Measurements from ENCODE around the gene GPR153. TPM values are rescaled to one million over a fixed set of nuclear protein-coding genes. Genes with fewer than 3 reads are reported as not detected.

The GPR153 gene
- total and polyA plus RNA-seq, 2 of the 8 experiments (the other 6 are each of a cell fraction or from before 2014, with no cell fraction given): 5.7 to 8.1 TPM

GRCh38 chr1:6254691-6255090 lies 6.2 kb downstream of the GPR153 start:
- Histone ChIP-seq H3K4me1 (replicated peaks in 1 of 4; ENCODE audit: control insufficient read depth in 3 of 4, insufficient read depth in 4 of 4, low read length in 3 of 4) (peaks cover 0 to 8% (median 5%) of the 10 kb centered on the region in 4 experiments; a peak in 5 of 7 replicates), H4K5ac (ENCODE audit: insufficient read length, low read depth, low read length) (no peak overlapping the region), H4K20me1 (replicated peaks in 1 of 2; ENCODE audit: control insufficient read depth in 1 of 2, insufficient read depth in 2 of 2, low read length in 2 of 2) (peaks cover 10 to 32% of the 10 kb centered on the region in 2 experiments), H3K79me2 (ENCODE audit: control insufficient read depth in 1 of 2, insufficient read depth in 2 of 2, low read length in 2 of 2) (no peaks in the 10 kb centered on the region), H2BK5ac (ENCODE audit: low read depth, low read length) (no peak overlapping the region), H2AK5ac (ENCODE audit: low read depth, low read length) (no peak overlapping the region), H2BK120ac (replicated peaks; ENCODE audit: low read depth, low read length) (no peak overlapping the region), H2BK12ac (ENCODE audit: low read depth, low read length) (no peak overlapping the region), H2AFZ (ENCODE audit: low read length) (no peak overlapping the region), H3K79me1 (ENCODE audit: low read depth, low read length) (no peaks in the 10 kb centered on the region), H3K56ac (replicated peaks; ENCODE audit: insufficient read length, low read depth, low read length) (no peak overlapping the region), H4K91ac (replicated peaks; ENCODE audit: insufficient read length, low read length) (no peak overlapping the region), H3K9ac (replicated peaks in 1 of 4; ENCODE audit: extremely low read depth in 1 of 4, low read depth in 3 of 4, low read length in 3 of 4) (no peak overlapping the region), H3K23me2 (ENCODE audit: low read depth, low read length) (peaks cover 4% of the 10 kb centered on the region; the same call in 1 of the 2 replicates), H3K18ac (ENCODE audit: extremely low read depth, low read length) (no peak overlapping the region), H3K9me3 (ENCODE audit: insufficient read depth in 2 of 2, low read depth in 1 of 2, low read length in 1 of 2) (no peaks in the 10 kb centered on the region), H3K27me3 (replicated peaks in 1 of 4; ENCODE audit: control insufficient read depth in 3 of 4, extremely low read depth in 1 of 4, insufficient read depth in 3 of 4, low read length in 3 of 4) (peaks cover 14 to 36% (median 31%) of the 10 kb centered on the region in 4 experiments), H3K4ac (replicated peaks; ENCODE audit: insufficient read length, low read depth, low read length) (no peak overlapping the region), H2BK15ac (ENCODE audit: low read length) (no peak overlapping the region), H3K36me3 (ENCODE audit: control insufficient read depth in 2 of 4, insufficient read depth in 4 of 4, low read length in 3 of 4) (no peaks in the 10 kb centered on the region; a peak in 1 of 8 replicates), H2BK20ac (ENCODE audit: low read length) (no peak overlapping the region), H3K27ac (ENCODE audit: low read depth, low read length) (no peak overlapping the region), H3K23ac (ENCODE audit: insufficient read length) (no peak overlapping the region), H3K4me2 (ENCODE audit: insufficient read depth in 1 of 2, low read depth in 2 of 2, low read length in 2 of 2) (no peak overlapping the region), H3K4me3 (ENCODE audit: extremely low read depth in 1 of 4, insufficient read depth in 2 of 4, low read depth in 3 of 4, low read length in 4 of 4) (no peak overlapping the region), H4K8ac (ENCODE audit: extremely low read depth, insufficient read depth, low read length) (no peak overlapping the region), H3K14ac (ENCODE audit: insufficient read length) (no peak overlapping the region)
- no peak for TF ChIP-seq HDAC6 (IDR thresholded peaks at IDR 0.05; ENCODE audit: low read depth, low read length)
- TF ChIP-seq SP1 (IDR thresholded peaks at IDR 0.05; ENCODE audit: low read depth, low read length): no peak
- no peak for TF ChIP-seq SIRT6 (IDR thresholded peaks at IDR 0.05; ENCODE audit: low read length)
- TF ChIP-seq RXRA (IDR thresholded peaks at IDR 0.05; ENCODE audit: insufficient read depth, low read depth, low read length): no peak
- TF ChIP-seq YY1 (IDR thresholded peaks at IDR 0.05; ENCODE audit: low read depth, low read length): no peak
- no peak for TF ChIP-seq CBX5 (IDR thresholded peaks at IDR 0.05; ENCODE audit: low read depth, low read length)
- no peak for TF ChIP-seq BCL11A (IDR thresholded peaks at IDR 0.05; ENCODE audit: low read depth in 2 of 2, low read length in 2 of 2)
- DNase-seq (ENCODE audit: low read depth in 1 of 2, low spot score in 2 of 2): no peak
- ChIA-PET CTCF (ENCODE audit: partially characterized antibody) (interaction anchor here (17.6 kb wide), 1 partner anchor 84 kb away, joined by 280 read pairs; no protein-coding TSS in a partner anchor), POLR2A (ENCODE audit: partially characterized antibody) (interaction anchor here (1.6 kb wide), 1 partner anchor 9 kb away, joined by 3 read pairs; no protein-coding TSS in a partner anchor)
- no peak for FAIRE-seq
- 93% methylated on average over 16 of the region's 16 CpGs; no CpG with 5 or more reads in 1 of the 2 experiments for WGBS, 2 experiments (ENCODE audit: extremely low coverage in 1 of 2, insufficient coverage in 1 of 2, insufficient read length in 1 of 2, insufficient replicate concordance in 2 of 2, low coverage in 1 of 2, low lambda C conversion rate in 2 of 2, missing lambda C conversion rate in 1 of 2)

All from H1 (cell line).